Stimulated activated CD4-positive, alpha-beta T cell treated with anti-CD3 and anti-CD28 coated beads, Interleukin-1b, Interleukin-23, amount 100 ng/mL, for 1 hour (primary cell): ENCODE data around the gene NFATC2.
"Not testable (repeated sequence)": the region's sequence is repeated elsewhere in the genome, so short reads cannot be mapped to it uniquely, and the experiment has no call there.

Experiments
- DNase-seq, 2 donors: peaks; one replicate each; pipeline ENCODE4 v3.0.0-alpha.2; 2020; ENCODE audit warnings: low read depth in 2 of 2

NFATC2 gene

GRCh38 chr20:51568533-51568932 is 26.0 kb upstream of the NFATC2 start:
- DNase-seq, result not testable (repeated sequence)

GRCh38 chr20:51567622-51568021 is 25.1 kb upstream of the NFATC2 start:
- no peak for DNase-seq

GRCh38 chr20:51566594-51566993 is 24.1 kb upstream of the NFATC2 start:
- DNase-seq, result no peak

GRCh38 chr20:51565298-51566144 is 23.0 kb upstream of the NFATC2 start:
- no peak for DNase-seq

- DNase-seq, result no peak
Measured at GRCh38 chr20:51563486-51564332, 21.2 kb upstream of the NFATC2 start.

- no peak for DNase-seq
Measured at GRCh38 chr20:51563174-51563485, 20.6 kb upstream of the NFATC2 start.

- DNase-seq, result no peak
Measured at GRCh38 chr20:51562332-51563173, 20.0 kb upstream of the NFATC2 start.

- DNase-seq, result no peak
Measured at GRCh38 chr20:51562027-51562331, 19.5 kb upstream of the NFATC2 start.

- no peak for DNase-seq
Measured at GRCh38 chr20:51560550-51561307, 18.2 kb upstream of the NFATC2 start.

- no peak for DNase-seq
Measured at GRCh38 chr20:51560042-51560441, 17.5 kb upstream of the NFATC2 start.

GRCh38 chr20:51554538-51555165 is 12.1 kb upstream of the NFATC2 start:
- no peak for DNase-seq

GRCh38 chr20:51553897-51554486 is 11.5 kb upstream of the NFATC2 start:
- no peak for DNase-seq

- no peak for DNase-seq
Measured at GRCh38 chr20:51551186-51551585, 8.7 kb upstream of the NFATC2 start.

GRCh38 chr20:51549474-51549873 is 7.0 kb upstream of the NFATC2 start:
- no peak for DNase-seq

- no peak for DNase-seq
Measured at GRCh38 chr20:51547951-51548350, 5.4 kb upstream of the NFATC2 start.

- no peak for DNase-seq
Measured at GRCh38 chr20:51545515-51545914, 3.0 kb upstream of the NFATC2 start.

GRCh38 chr20:51543422-51543788 is 886 bp upstream of the NFATC2 start:
- DNase-seq, result no peak

GRCh38 chr20:51542033-51542570 is 417 bp downstream of the NFATC2 start:
- peak in 1 of 2 donors; percentile 33 for DNase-seq

GRCh38 chr20:51541189-51542032 is 1.1 kb downstream of the NFATC2 start:
- DNase-seq, result peak; percentile 40 to 58

GRCh38 chr20:51540580-51540979 is 1.9 kb downstream of the NFATC2 start:
- no peak for DNase-seq
